Osteoblast (primary cell): Measurements from ENCODE around the gene TRIM65. TPM values are rescaled to one million over a fixed set of nuclear protein-coding genes. Genes with fewer than 3 reads are reported as not detected.

ENCODE experiments used
- DNase-seq: peaks from one replicate; pipeline ENCODE4 v3.0.0; 2011; ENCODE audit warnings: low spot score, mixed read lengths; ENCODE audit not compliant: insufficient read length; ENCODE audit errors: missing footprints
- H2AFZ ChIP-seq: 2 replicates; pipeline ENCODE4 v1.6.0; 2011; ENCODE audit warnings: mild to moderate bottlenecking, low read length
- H3K27ac ChIP-seq: 2 replicates; pipeline ENCODE4 v1.5.1; 2011; ENCODE audit warnings: mild to moderate bottlenecking, low read depth, low read length, moderate library complexity
- H3K27me3 ChIP-seq: 2 replicates; pipeline ENCODE4 v1.6.0; 2012; ENCODE audit warnings: mild to moderate bottlenecking, control low read depth, inconsistent platforms, low read length, moderate library complexity; ENCODE audit not compliant: insufficient read depth
- H3K36me3 ChIP-seq: 2 replicates; pipeline ENCODE4 v1.5.1; 2011; ENCODE audit warnings: mild to moderate bottlenecking, low read length, control low read depth, moderate library complexity; ENCODE audit not compliant: insufficient read depth
- H3K4me1 ChIP-seq: 2 replicates; pipeline ENCODE4 v1.5.1; 2011; ENCODE audit warnings: mild to moderate bottlenecking, low read length, control low read depth, moderate library complexity; ENCODE audit not compliant: insufficient read depth
- H3K4me2 ChIP-seq: 2 replicates; pipeline ENCODE4 v1.6.0; 2011; ENCODE audit warnings: mild to moderate bottlenecking, low read length; ENCODE audit not compliant: insufficient read depth
- H3K4me3 ChIP-seq: fragments of 200-600 bp; sonication (generic); 3 replicates; pipeline ENCODE4 v1.5.1; 2012; ENCODE audit warnings: mild to moderate bottlenecking, low read length, inconsistent platforms; ENCODE audit not compliant: insufficient read depth
- H3K79me2 ChIP-seq: 2 replicates; pipeline ENCODE4 v1.6.0; 2012; ENCODE audit warnings: mild to moderate bottlenecking, low read length, control low read depth, inconsistent platforms; ENCODE audit not compliant: insufficient read depth
- H3K9me3 ChIP-seq: 2 replicates; pipeline ENCODE4 v1.5.1; 2011; ENCODE audit warnings: low read depth, low read length, control low read depth
- H4K20me1 ChIP-seq: 2 replicates; pipeline ENCODE4 v1.6.0; 2012; ENCODE audit warnings: mild to moderate bottlenecking, low read length, control low read depth; ENCODE audit not compliant: insufficient read depth
- total RNA-seq: library from RNA; depleted of rRNA; stranded (reverse); fragments of >200 nt; gene quantifications from 2 replicates; pipeline ENCODE4 v1.2.3, GENCODE V29; 2012
- TF ChIP-seq, protein P1 (sequence below): IDR thresholded peaks from 2 replicates; pipeline ENCODE4 v1.5.1; 2011; ENCODE audit warnings: mild to moderate bottlenecking, low read depth, low read length, moderate library complexity; ENCODE audit errors: extremely low read depth

TRIM65 gene
- total RNA-seq, 1 donor: 22.8 TPM

DNA sequence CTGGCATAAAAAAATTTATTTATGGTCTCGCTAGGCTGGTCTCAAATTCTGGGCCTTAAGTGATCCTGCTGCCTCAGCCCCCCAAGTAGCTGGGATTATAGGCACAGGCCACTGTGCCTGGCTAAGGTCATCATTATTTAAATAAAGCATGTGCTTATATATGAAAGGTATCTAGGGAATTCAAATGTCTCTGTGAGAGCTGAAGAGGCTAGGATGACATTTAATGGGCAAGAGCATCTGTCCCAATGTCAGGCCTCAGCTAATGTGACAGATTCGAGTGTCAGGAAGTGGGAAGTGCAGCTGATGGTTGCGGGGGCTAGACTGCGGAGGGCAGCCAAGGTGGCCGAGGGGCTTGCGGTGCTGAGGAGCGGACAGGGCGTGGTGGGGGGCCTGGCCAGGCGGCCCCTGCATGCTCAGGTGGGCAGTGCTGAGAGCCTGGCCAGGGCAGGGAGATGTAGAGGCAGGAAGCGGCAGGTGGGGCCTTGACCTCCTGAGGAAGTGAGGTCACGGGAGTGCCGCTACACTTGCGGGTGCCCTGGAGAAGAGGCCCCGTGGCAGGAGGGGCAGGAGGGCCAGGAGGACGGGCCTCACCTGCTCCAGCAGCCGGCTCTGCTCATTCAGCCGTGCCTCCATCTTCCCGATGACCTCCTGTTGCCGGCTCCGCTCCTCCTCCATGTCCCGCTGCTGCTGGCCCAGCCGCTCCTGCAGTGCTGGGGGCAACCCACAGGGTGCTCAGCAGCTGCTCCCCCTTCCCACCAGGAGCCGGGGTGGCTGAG, 20.6 kb upstream of the TRIM65 start:
- Histone ChIP-seq H4K20me1 (no peaks in the 10 kb centered on the region), H3K9me3 (no peaks in the 10 kb centered on the region), H3K4me2 (no peak overlapping the region), H3K79me2 (no peaks in the 10 kb centered on the region), H3K4me3 (no peak overlapping the region), H3K36me3 (peaks cover 4% of the 10 kb centered on the region), H2AFZ (no peak overlapping the region), H3K27me3 (no peaks in the 10 kb centered on the region), H3K4me1 (no peaks in the 10 kb centered on the region), H3K27ac (no peak overlapping the region)
- DNase-seq: peak; percentile 47
- TF ChIP-seq, protein P1, sequence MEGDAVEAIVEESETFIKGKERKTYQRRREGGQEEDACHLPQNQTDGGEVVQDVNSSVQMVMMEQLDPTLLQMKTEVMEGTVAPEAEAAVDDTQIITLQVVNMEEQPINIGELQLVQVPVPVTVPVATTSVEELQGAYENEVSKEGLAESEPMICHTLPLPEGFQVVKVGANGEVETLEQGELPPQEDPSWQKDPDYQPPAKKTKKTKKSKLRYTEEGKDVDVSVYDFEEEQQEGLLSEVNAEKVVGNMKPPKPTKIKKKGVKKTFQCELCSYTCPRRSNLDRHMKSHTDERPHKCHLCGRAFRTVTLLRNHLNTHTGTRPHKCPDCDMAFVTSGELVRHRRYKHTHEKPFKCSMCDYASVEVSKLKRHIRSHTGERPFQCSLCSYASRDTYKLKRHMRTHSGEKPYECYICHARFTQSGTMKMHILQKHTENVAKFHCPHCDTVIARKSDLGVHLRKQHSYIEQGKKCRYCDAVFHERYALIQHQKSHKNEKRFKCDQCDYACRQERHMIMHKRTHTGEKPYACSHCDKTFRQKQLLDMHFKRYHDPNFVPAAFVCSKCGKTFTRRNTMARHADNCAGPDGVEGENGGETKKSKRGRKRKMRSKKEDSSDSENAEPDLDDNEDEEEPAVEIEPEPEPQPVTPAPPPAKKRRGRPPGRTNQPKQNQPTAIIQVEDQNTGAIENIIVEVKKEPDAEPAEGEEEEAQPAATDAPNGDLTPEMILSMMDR: no peak

DNA sequence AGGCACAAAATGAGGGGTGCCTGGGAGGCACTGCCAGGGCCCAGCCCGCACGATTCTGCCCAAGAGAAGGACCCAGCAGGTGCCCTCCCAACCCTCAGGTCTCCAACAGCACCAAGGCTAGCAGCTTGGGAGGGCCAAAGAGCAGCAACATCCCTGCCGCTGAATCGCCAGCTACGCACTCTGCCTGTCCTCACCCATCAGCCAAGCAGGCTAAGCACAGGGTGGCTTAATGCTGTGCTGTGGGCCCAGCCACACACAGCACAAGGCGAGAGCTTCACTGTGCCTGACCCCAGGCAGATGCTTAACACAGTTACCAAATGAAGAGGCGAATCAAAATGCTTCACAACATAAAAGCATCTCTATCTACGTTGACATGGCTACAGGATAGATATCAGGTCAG, 18.5 kb upstream of the TRIM65 start:
- H3K4me3 ChIP-seq: no peak overlapping the region

DNA sequence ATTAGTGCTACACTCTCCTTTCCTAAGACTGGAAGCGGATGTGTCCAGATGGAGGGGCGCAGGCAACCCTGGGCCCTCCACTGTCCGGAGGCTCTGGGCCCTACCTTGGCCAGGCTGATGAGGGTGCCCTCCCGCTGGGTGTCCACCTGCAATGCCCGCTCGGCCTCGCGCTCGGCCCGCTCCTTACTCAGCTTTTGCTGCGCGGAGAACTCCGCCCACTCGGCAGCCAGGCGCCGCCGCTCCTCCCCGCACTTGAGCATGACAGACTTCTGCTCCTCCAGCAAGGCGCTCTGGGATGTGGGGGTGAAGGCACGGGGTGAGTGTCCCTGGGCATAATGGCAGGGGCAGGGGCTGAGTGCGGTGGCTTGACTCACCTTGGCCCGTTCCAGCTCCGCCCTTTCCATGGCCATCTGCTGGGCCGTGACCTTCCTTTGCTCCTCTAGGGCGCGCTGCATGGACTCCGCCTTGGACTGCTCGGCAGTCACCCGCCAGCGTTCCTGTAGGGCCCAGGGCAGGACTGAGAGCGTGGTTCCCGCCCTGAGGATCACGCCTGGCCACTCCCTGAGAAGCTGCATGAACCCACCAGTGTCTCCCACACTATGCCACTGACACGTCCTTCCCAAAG, 18.0 kb upstream of the TRIM65 start:
- Histone ChIP-seq H3K27ac (no peak overlapping the region), H3K36me3 (peaks cover 8% of the 10 kb centered on the region), H2AFZ (no peak overlapping the region), H4K20me1 (no peaks in the 10 kb centered on the region), H3K4me2 (no peak overlapping the region), H3K27me3 (no peaks in the 10 kb centered on the region), H3K79me2 (no peaks in the 10 kb centered on the region), H3K4me1 (peaks cover 2% of the 10 kb centered on the region), H3K4me3 (no peak overlapping the region), H3K9me3 (no peaks in the 10 kb centered on the region)
- DNase-seq: peak; percentile 57
- TF ChIP-seq, protein P1: no peak

More for the DNA sequence above, 18.5 kb upstream of the TRIM65 start:
- TF ChIP-seq, protein P1: no peak
- no peak overlapping the region for H3K27ac ChIP-seq
- DNase-seq: peak; percentile 52
- H3K36me3 ChIP-seq: peaks cover 8% of the 10 kb centered on the region
- H4K20me1 ChIP-seq: no peaks in the 10 kb centered on the region
- H3K9me3 ChIP-seq: no peaks in the 10 kb centered on the region
- no peaks in the 10 kb centered on the region for H3K79me2 ChIP-seq
- H3K4me2 ChIP-seq: no peak overlapping the region
- no peaks in the 10 kb centered on the region for H3K4me1 ChIP-seq
- no peak overlapping the region for H2AFZ ChIP-seq
- no peaks in the 10 kb centered on the region for H3K27me3 ChIP-seq

DNA sequence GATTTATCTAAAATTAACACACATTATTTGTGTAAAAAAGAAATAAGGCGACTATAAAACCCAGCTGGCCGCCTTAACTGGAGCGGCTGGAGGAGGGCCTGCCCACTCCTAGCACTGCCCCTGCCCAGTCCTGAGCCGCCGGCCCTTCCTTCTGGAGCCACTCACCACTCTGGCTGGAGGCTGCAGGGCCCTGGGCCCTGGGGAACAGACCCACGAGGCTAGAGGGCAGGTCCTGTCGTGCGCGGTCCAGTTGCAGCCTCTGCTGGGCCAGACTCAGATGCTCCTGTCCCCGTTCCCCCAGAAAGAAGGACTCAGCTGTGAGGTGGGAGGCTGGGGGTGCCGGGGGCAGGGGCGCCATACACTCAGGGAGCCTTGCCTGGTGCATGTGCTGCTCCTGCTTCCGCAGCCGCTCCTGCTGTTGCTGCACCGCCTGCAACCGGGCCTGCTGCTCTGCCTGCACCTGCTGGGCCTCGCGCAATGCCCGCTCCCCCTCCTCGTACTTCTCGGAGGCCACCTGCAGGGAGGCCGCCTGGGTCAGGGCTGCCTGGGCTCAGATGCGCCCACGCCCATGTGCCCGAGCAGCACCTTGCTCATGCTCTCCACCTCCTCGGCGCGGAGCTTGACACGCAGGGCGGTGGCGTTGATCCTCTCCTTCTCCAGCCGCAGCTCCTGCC, 16.9 kb upstream of the TRIM65 start:
- Histone ChIP-seq H3K4me3 (no peak overlapping the region), H3K27me3 (no peaks in the 10 kb centered on the region), H3K4me1 (peaks cover 2% of the 10 kb centered on the region), H4K20me1 (no peaks in the 10 kb centered on the region), H3K79me2 (no peaks in the 10 kb centered on the region), H3K36me3 (peaks cover 8% of the 10 kb centered on the region), H3K4me2 (no peak overlapping the region), H3K27ac (no peak overlapping the region), H2AFZ (no peak overlapping the region), H3K9me3 (no peaks in the 10 kb centered on the region)
- DNase-seq: peak; percentile 71
- TF ChIP-seq, protein P1: no peak
